Stimulated activated CD4-positive, alpha-beta T cell treated with anti-CD3 and anti-CD28 coated beads, Interleukin-2, amount 100 ng/mL, for 4 hours (primary cell): ENCODE results near the gene SCARF2.
"Not testable (repeated sequence)": the region's sequence is repeated elsewhere in the genome, so short reads cannot be mapped to it uniquely, and the experiment has no call there.

Source experiments
- DNase-seq: peaks from one replicate; pipeline ENCODE4 v3.0.0-alpha.2; 2020; ENCODE audit warnings: low read depth

SCARF2 gene

DNA sequence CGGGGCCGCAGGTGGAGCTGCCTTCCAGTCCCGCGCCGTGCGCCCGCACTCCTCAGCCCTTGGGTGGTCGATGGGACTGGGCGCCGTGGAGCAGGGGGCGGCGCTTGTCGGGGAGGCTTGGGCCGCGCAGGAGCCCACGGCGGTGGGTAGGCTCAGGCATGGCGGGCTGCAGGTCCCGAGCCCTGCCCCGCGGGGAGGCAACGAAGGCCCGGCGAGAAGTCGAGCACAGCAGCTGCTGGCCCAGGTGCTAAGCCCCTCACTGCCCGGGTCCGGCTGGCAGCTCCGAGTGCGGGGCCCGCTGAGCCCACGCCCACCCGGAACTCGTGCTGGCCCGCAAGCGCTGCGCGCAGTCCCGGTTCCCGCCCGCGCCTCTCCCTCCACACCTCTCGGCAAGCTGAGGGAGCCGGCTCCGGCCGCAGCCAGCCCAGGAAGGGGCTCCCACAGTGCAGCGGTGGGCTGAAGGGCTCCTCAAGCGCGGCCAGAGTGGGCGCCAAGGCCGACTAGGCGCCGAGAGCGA lies 45.2 kb downstream of the SCARF2 start:
- DNase-seq: not testable (repeated sequence)

GRCh38 chr22:20391222-20391621 lies 46.4 kb downstream of the SCARF2 start:
- no peak for DNase-seq

- DNase-seq: no peak
Observed at GRCh38 chr22:20390394-20390907, 47.2 kb downstream of the SCARF2 start.

- DNase-seq: no peak
Observed at GRCh38 chr22:20389288-20389687, 48.3 kb downstream of the SCARF2 start.

- no peak for DNase-seq
Observed at GRCh38 chr22:20388200-20388599, 49.4 kb downstream of the SCARF2 start.

GRCh38 chr22:20386972-20387371 lies 50.7 kb downstream of the SCARF2 start:
- DNase-seq: no peak

DNA sequence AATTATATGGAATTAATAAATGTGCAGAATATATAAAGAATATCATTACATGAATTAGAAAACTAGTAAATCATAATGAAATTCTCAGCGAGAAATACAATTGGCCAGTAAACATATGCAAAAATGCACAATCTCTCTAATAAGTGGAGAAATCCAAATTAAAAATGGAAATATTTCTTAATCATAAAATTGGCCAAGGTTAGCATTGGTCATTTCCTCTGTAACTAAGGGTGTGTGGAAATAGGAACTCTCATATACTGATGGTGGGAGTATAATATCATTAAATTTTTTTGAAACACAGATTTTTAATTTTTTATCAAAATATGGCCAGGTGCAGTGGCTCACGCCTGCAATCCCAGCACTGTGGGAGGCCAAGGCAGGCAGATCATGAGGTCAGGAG lies 51.3 kb downstream of the SCARF2 start:
- no peak for DNase-seq

- DNase-seq: no peak
Observed at GRCh38 chr22:20384865-20385264, 52.8 kb downstream of the SCARF2 start.

GRCh38 chr22:20384171-20384570 lies 53.5 kb downstream of the SCARF2 start:
- DNase-seq: no peak

DNA sequence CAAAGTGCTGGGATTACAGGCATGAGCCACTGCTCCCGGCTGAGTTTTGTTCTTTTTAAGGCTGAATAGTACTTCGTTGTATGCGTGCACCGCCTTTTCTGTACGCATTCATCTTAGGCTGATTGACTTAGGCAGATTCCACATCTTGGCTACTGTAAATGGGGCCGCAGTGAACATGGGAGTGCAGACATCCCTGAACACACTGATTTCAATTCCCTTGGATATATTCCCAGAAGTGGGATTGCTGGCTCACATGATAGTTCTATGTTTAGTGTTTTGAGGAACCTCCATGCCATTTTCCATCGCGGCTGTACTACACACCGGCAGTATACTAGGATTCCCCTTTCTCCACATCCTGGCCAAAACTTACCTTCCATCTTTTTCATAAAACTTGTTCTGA lies 54.1 kb downstream of the SCARF2 start:
- DNase-seq: no peak

DNA sequence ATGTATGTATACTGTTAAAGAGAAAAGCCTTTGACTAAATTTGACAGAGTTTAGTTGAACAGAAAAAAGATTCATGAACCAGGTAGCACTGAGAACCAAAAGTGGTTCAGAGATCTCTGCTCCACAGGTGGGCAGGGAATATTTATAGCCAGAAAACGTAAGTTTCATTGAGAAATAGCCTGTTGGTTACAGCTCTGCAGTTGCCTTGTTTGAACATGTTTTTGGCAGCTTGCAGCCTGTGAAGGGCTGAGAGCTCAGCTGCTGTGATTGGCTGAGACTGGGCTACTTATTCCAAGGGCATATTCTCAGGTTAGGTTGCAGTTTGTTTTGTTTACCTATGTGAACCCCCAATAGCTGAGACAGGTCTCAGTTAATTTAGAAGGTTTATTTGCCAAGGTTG lies 57.1 kb downstream of the SCARF2 start:
- no peak for DNase-seq

- not testable (repeated sequence) for DNase-seq
Observed at GRCh38 chr22:20378684-20379083, 58.9 kb downstream of the SCARF2 start.

GRCh38 chr22:20378110-20378509 lies 59.5 kb downstream of the SCARF2 start:
- no peak for DNase-seq

DNA sequence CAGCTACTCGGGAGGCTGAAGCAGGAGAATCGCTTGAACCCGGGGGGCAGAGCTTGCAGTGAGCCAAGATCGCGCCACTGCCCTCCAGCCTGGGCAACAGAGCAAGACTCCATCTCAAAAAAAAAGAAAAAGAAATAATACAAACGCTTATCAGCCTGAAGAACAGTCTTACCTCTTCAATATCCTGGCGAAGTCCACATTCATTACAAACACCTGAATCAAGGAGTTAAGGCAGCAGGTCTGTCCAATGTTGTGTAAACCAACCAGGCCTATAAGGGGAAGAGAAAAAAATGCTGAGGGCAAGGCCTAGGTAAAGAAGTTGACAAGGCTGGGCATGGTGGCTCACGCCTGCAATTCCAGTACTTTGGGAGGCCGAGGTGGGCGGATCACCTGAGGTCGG lies 60.6 kb downstream of the SCARF2 start:
- DNase-seq: not testable (repeated sequence)

DNA sequence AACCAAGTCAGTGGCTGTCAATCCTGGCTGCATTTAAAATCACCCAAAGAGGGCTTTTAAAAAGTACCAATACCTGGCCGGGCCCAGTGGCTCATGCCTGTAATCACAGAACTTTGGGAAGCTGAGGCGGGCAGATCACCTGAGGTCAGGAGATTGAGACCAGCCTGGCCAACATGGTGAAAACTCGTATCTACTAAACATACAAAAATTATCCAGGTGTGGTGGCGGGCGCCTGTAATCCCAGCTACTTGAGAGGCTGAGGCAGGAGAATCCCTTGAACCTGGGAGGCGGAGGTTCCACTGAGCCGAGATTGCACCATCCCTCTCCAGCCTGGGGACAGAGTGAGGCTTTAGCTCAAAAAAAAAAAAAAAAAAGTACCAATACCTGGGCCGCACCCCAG lies 61.3 kb downstream of the SCARF2 start:
- not testable (repeated sequence) for DNase-seq
